Keratinocyte (primary cell): ENCODE measurements around the gene CD8B2. TPM values are rescaled to one million over a fixed set of nuclear protein-coding genes. Genes with fewer than 3 reads are reported as not detected.
"Not testable (repeated sequence)": the region's sequence is repeated elsewhere in the genome, so short reads cannot be mapped to it uniquely, and the experiment has no call there.

Source experiments
- DNase-seq: peaks from one replicate; pipeline ENCODE4 v3.0.0-alpha.2; 2011; ENCODE audit warnings: low read depth, missing footprints, low spot score
- FAIRE-seq: peaks from 2 replicates; lab custom pipeline; 2011; peaks lifted over from hg19 to GRCh38; lab: Jason Lieb, UNC
- H2AFZ ChIP-seq: 2 replicates; pipeline ENCODE4 v1.6.0; 2012; ENCODE audit warnings: low read length, control low read depth, inconsistent platforms; ENCODE audit not compliant: control insufficient read depth
- H3K27ac ChIP-seq: 2 replicates; pipeline ENCODE4 v1.5.1; 2011; ENCODE audit warnings: low read length; ENCODE audit not compliant: control insufficient read depth, insufficient read depth
- H3K27me3 ChIP-seq: 3 replicates; pipeline ENCODE4 v1.6.0; 2011; ENCODE audit warnings: low read length; ENCODE audit not compliant: control insufficient read depth, insufficient read depth; ENCODE audit errors: extremely low read depth
- H3K36me3 ChIP-seq, 2 experiments: 2 replicates in 1 of 2; 3 replicates in 1 of 2; pipeline ENCODE4 v1.5.1; 2011; ENCODE audit warnings: low read length in 2 of 2, mild to moderate bottlenecking in 1 of 2; ENCODE audit not compliant: control insufficient read depth in 2 of 2, insufficient read depth in 2 of 2; ENCODE audit errors: extremely low read depth in 1 of 2
- H3K4me1 ChIP-seq: 3 replicates; pipeline ENCODE4 v1.5.1; 2011; ENCODE audit warnings: low read length; ENCODE audit not compliant: control insufficient read depth, insufficient read depth; ENCODE audit errors: extremely low read depth
- H3K4me2 ChIP-seq: 3 replicates; pipeline ENCODE4 v1.6.0; 2011; ENCODE audit warnings: low read depth, low read length; ENCODE audit not compliant: control insufficient read depth, insufficient read depth; ENCODE audit errors: extremely low read depth
- H3K4me3 ChIP-seq, 3 experiments: fragments of 200-600 bp in 1 of 3; sonication (generic) in 1 of 3; 2 replicates in 2 of 3; 3 replicates in 1 of 3; pipeline ENCODE4 v1.5.1; 2011 to 2016; ENCODE audit warnings: low read length in 3 of 3, mild to moderate bottlenecking in 3 of 3, control low read depth in 2 of 3, inconsistent platforms in 1 of 3, low read depth in 1 of 3, mixed read lengths in 1 of 3, mixed run types in 1 of 3, moderate library complexity in 1 of 3; ENCODE audit not compliant: control insufficient read depth in 2 of 3, insufficient read depth in 2 of 3; ENCODE audit errors: extremely low read depth in 1 of 3
- H3K79me2 ChIP-seq: 2 replicates; pipeline ENCODE4 v1.6.0; 2012; ENCODE audit warnings: low read length; ENCODE audit not compliant: control insufficient read depth, insufficient read depth
- H3K9ac ChIP-seq: 3 replicates; pipeline ENCODE4 v1.6.0; 2011; ENCODE audit warnings: low read length; ENCODE audit not compliant: control insufficient read depth, insufficient read depth; ENCODE audit errors: extremely low read depth
- H3K9me1 ChIP-seq: 3 replicates; pipeline ENCODE4 v1.6.0; 2011; ENCODE audit warnings: low read length; ENCODE audit not compliant: control insufficient read depth, insufficient read depth; ENCODE audit errors: extremely low read depth
- H3K9me3 ChIP-seq: 2 replicates; pipeline ENCODE4 v1.5.1; 2012; ENCODE audit warnings: low read depth, low read length; ENCODE audit not compliant: control insufficient read depth
- H4K20me1 ChIP-seq: 3 replicates; pipeline ENCODE4 v1.6.0; 2011; ENCODE audit warnings: low read length; ENCODE audit not compliant: control insufficient read depth, insufficient read depth; ENCODE audit errors: extremely low read depth
- EZH2 ChIP-seq: IDR thresholded peaks from one replicate; pipeline ENCODE4 v1.6.1; 2012; ENCODE audit warnings: inconsistent platforms, mild to moderate bottlenecking, low read length, moderate library complexity
- dilution Hi-C: fragments of 300-500 bp; cut with MboI; formaldehyde crosslinking; loops from one replicate; pipeline ENCODE4 v1.7.0; 2020; ENCODE audit warnings: low sequenced_read_pairs; ENCODE audit not compliant: extremely low pct_ligation_motif_present
- polyA plus RNA-seq, 5 experiments: library from polyadenylated mRNA; depleted of rRNA in 3 of 5; stranded (reverse) in 3 of 5; stranded (forward) in 1 of 5; unstranded in 1 of 5; fragments of >200 nt; gene quantifications; 1 replicate in 1 of 5; 2 replicates in 3 of 5; 3 replicates in 1 of 5; pipeline versions ENCODE4 v1.2.1 to v1.2.3, GENCODE V29; 2011 to 2012; ENCODE audit warnings: missing spikeins in 2 of 5, low read depth in 1 of 5, low replicate concordance in 1 of 5
- TF ChIP-seq, protein P1 (sequence below), 3 experiments: IDR thresholded peaks in 1 of 3; conservative IDR thresholded peaks in 1 of 3; optimal IDR thresholded peaks in 1 of 3; 2 replicates in 2 of 3; 3 replicates in 1 of 3; pipeline versions ENCODE3 to v1.5.1; 2011; ENCODE audit warnings: low read length in 3 of 3, mild to moderate bottlenecking in 3 of 3, moderate library complexity in 2 of 3, control low read depth in 1 of 3, inconsistent platforms in 1 of 3; ENCODE audit not compliant: insufficient read depth in 2 of 3; ENCODE audit errors: extremely low read depth in 1 of 3

CD8B2 gene
- polyA plus RNA-seq, 1 donor (not counting 4 experiments of a cell fraction or from before 2014, with no cell fraction given): not detected

DNA sequence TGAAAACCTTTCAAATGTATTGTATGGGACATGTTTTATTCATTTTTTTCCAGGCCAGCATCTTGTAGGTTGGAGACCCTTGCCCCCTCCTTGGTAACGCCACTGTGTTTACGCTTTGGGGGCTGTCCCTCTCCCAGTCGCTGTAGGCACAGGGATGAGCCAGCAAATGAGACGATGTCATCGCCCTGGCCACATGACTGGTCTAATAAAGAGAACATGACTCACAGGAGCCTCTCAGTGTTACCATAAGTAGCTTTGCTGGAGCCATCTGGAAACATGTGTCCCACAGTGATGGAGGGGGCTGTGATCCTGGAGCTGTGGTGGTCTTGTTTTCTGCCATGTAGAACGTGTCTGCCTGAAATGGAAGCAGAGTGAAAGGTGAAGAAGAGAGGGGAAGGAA, 78.9 kb downstream of the CD8B2 start:
- Histone ChIP-seq H3K9ac (no peak overlapping the region), H3K4me1 (no peaks in the 10 kb centered on the region), H3K4me3 (no peak overlapping the region), H3K9me1 (no peaks in the 10 kb centered on the region), H3K9me3 (peaks cover under 1% of the 10 kb centered on the region), H3K36me3 (no peaks in the 10 kb centered on the region), H4K20me1 (no peaks in the 10 kb centered on the region), H2AFZ (no peak overlapping the region), H3K27ac (no peak overlapping the region), H3K79me2 (no peaks in the 10 kb centered on the region), H3K4me2 (no peak overlapping the region), H3K27me3 (no peaks in the 10 kb centered on the region)
- DNase-seq (no peak), FAIRE-seq (no peak)
- dilution Hi-C loops: no loop called here
- no peak for TF ChIP-seq EZH2
- TF ChIP-seq, protein P1, sequence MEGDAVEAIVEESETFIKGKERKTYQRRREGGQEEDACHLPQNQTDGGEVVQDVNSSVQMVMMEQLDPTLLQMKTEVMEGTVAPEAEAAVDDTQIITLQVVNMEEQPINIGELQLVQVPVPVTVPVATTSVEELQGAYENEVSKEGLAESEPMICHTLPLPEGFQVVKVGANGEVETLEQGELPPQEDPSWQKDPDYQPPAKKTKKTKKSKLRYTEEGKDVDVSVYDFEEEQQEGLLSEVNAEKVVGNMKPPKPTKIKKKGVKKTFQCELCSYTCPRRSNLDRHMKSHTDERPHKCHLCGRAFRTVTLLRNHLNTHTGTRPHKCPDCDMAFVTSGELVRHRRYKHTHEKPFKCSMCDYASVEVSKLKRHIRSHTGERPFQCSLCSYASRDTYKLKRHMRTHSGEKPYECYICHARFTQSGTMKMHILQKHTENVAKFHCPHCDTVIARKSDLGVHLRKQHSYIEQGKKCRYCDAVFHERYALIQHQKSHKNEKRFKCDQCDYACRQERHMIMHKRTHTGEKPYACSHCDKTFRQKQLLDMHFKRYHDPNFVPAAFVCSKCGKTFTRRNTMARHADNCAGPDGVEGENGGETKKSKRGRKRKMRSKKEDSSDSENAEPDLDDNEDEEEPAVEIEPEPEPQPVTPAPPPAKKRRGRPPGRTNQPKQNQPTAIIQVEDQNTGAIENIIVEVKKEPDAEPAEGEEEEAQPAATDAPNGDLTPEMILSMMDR (optimal IDR thresholded peaks at IDR 0.05 in 1 of 3, IDR thresholded peaks at IDR 0.05 in 1 of 3, conservative IDR thresholded peaks at IDR 0.05 in 1 of 3; ENCODE audit: extremely low read depth in 1 of 3, insufficient read depth in 2 of 3, low read length in 3 of 3): no peak

DNA sequence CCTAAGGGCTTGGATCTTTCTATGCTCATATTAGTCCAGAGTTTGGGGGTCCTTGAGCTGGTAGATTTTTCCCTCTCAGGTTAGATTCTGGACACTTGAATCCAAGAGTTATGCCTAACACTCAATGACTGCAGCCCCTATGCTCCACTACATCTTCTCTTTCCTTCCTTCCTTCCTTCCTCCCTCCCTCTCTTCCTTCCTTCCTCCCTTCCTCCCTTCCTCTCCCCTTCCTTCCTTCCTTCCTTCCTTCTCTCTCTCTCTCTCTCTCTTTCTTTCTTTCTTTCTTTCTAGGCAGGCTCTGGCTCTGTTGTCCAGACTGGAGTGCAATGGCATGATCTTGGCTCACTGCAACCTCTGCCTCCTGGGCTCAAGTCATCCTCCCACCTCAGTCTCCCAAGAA, 79.3 kb downstream of the CD8B2 start:
- DNase-seq, H3K9ac ChIP-seq, H3K9me1 ChIP-seq, H3K4me1 ChIP-seq, H3K27me3 ChIP-seq, FAIRE-seq, H3K9me3 ChIP-seq, H3K79me2 ChIP-seq, H4K20me1 ChIP-seq, H2AFZ ChIP-seq, H3K36me3 ChIP-seq, H3K27ac ChIP-seq, H3K4me2 ChIP-seq, H3K4me3 ChIP-seq, dilution Hi-C loops: not testable (repeated sequence)

DNA sequence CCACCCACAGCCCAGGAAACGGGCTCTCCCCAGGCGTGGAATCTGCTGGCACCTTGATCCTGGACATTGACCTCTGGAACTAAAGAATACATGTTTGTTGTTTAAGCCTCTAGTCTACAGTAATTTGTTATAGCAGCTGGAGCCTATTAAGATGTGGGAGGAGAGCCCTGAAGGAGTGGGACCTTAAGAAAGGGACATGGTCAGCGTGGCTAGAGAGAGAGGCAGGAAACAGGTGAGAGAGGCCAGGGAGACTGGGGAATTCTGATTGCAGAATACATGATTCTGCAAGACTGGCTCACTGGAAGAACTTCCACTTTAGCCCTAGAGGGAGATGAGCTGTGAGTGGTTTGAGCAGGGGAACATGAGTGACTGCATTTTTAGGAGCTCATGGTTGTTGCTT, 83.2 kb downstream of the CD8B2 start:
- Histone ChIP-seq H3K79me2 (no peaks in the 10 kb centered on the region), H3K4me3 (no peak overlapping the region), H3K4me1 (no peaks in the 10 kb centered on the region), H2AFZ (no peak overlapping the region), H3K36me3 (no peaks in the 10 kb centered on the region), H3K27ac (no peak overlapping the region), H3K9me1 (no peaks in the 10 kb centered on the region), H3K4me2 (no peak overlapping the region), H3K9ac (no peak overlapping the region), H4K20me1 (no peaks in the 10 kb centered on the region), H3K27me3 (no peaks in the 10 kb centered on the region), H3K9me3 (no peaks in the 10 kb centered on the region)
- TF ChIP-seq, protein P1 (optimal IDR thresholded peaks at IDR 0.05 in 1 of 3, IDR thresholded peaks at IDR 0.05 in 1 of 3, conservative IDR thresholded peaks at IDR 0.05 in 1 of 3; ENCODE audit: extremely low read depth in 1 of 3, insufficient read depth in 2 of 3, low read length in 3 of 3): no peak
- TF ChIP-seq EZH2: no peak
- FAIRE-seq (no peak), DNase-seq (no peak)
- dilution Hi-C loops: no loop called here
